Measurements from ENCODE around the gene RABGAP1L.

Gene RABGAP1L

GRCh38 chr1:174942547-174943255, 783.4 kb downstream of the RABGAP1L start:
- no peak for TF ChIP-seq CTCF (IDR thresholded peaks at IDR 0.05; ENCODE audit: low read depth, low read length)
- H3K4me3 ChIP-seq (ENCODE audit: low read depth, low read length): no peak overlapping the region

GRCh38 chr1:174946031-174946430, 786.7 kb downstream of the RABGAP1L start:
- no peak for TF ChIP-seq CTCF (IDR thresholded peaks at IDR 0.05; ENCODE audit: low read depth, low read length)
- no peak overlapping the region for H3K4me3 ChIP-seq (ENCODE audit: low read depth, low read length)

GRCh38 chr1:174949061-174949460, 789.7 kb downstream of the RABGAP1L start:
- TF ChIP-seq CTCF (IDR thresholded peaks at IDR 0.05; ENCODE audit: low read depth, low read length): no peak
- H3K4me3 ChIP-seq (ENCODE audit: low read depth, low read length): no peak overlapping the region

- no peak overlapping the region for H3K4me3 ChIP-seq (ENCODE audit: low read depth, low read length)
These were observed 790.3 kb downstream of the RABGAP1L start for GRCh38 chr1:174949645-174950044.

GRCh38 chr1:174953285-174954072, 794.2 kb downstream of the RABGAP1L start:
- TF ChIP-seq CTCF (IDR thresholded peaks at IDR 0.05; ENCODE audit: low read depth, low read length): no peak
- no peak overlapping the region for H3K4me3 ChIP-seq (ENCODE audit: low read depth, low read length)

More at GRCh38 chr1:174949645-174950044, 790.3 kb downstream of the RABGAP1L start:
- TF ChIP-seq CTCF (IDR thresholded peaks at IDR 0.05; ENCODE audit: low read depth, low read length): no peak

GRCh38 chr1:174954073-174954460, 794.7 kb downstream of the RABGAP1L start:
- H3K4me3 ChIP-seq (ENCODE audit: low read depth, low read length): no peak overlapping the region
- no peak for TF ChIP-seq CTCF (IDR thresholded peaks at IDR 0.05; ENCODE audit: low read depth, low read length)

Data from WI38 (cell line).